ENCODE measurements around the gene PPP1CA.

The PPP1CA gene

GRCh38 chr11:67373648-67374570 lies 27.7 kb downstream of the PPP1CA start:
- Histone ChIP-seq H3K4me2 (ENCODE audit: low read length) (peak overlapping the region; percentile 99), H3K9me3 (ENCODE audit: insufficient read depth, low read length) (no peaks in the 10 kb centered on the region), H4K20me1 (ENCODE audit: insufficient read depth, low read length) (peaks cover 10% of the 10 kb centered on the region; the same call in 1 of the 2 replicates), H2AFZ (ENCODE audit: low read depth, low read length) (peak overlapping the region; percentile 30; the same call in 1 of the 2 replicates), H3K79me2 (ENCODE audit: low read length) (peaks cover 32% of the 10 kb centered on the region), H3K27me3 (ENCODE audit: low read depth, low read length) (peaks cover 18% of the 10 kb centered on the region), H3K4me1 (ENCODE audit: low read length) (peaks cover 29% of the 10 kb centered on the region), H3K4me3 (ENCODE audit: low read length) (peak overlapping the region; percentile 92), H3K9ac (ENCODE audit: low read length) (peak overlapping the region; percentile 97), H3K27ac (ENCODE audit: low read length) (peak overlapping the region; percentile 69), H3K36me3 (replicated peaks; ENCODE audit: low read depth, low read length) (no peaks in the 10 kb centered on the region)
- TF ChIP-seq EZH2phosphoT487 (IDR thresholded peaks at IDR 0.05; ENCODE audit: low read depth), result no peak
- TF ChIP-seq CTCF (IDR thresholded peaks at IDR 0.05; ENCODE audit: low read depth, low read length), result peak; percentile 89

- peak within 1 kb of the TSS; percentile 30; the same call in 1 of the 2 replicates for H2AFZ ChIP-seq (ENCODE audit: low read depth, low read length)
- H3K36me3 ChIP-seq (replicated peaks; ENCODE audit: low read depth, low read length), result no peaks in the 10 kb centered on the region
- H3K9ac ChIP-seq (ENCODE audit: low read length), result peak within 1 kb of the TSS; percentile 97
- H3K4me3 ChIP-seq (ENCODE audit: low read length), result peak within 1 kb of the TSS; percentile 92
- peaks cover 32% of the 10 kb centered on the region for H3K79me2 ChIP-seq (ENCODE audit: low read length)
- no peaks in the 10 kb centered on the region for H3K9me3 ChIP-seq (ENCODE audit: insufficient read depth, low read length)
- peaks cover 29% of the 10 kb centered on the region for H3K4me1 ChIP-seq (ENCODE audit: low read length)
- peak within 1 kb of the TSS; percentile 69 for H3K27ac ChIP-seq (ENCODE audit: low read length)
- H3K27me3 ChIP-seq (ENCODE audit: low read depth, low read length), result peaks cover 18% of the 10 kb centered on the region
- peaks cover 10% of the 10 kb centered on the region; the same call in 1 of the 2 replicates for H4K20me1 ChIP-seq (ENCODE audit: insufficient read depth, low read length)
- peak within 1 kb of the TSS; percentile 99 for H3K4me2 ChIP-seq (ENCODE audit: low read length)
- no peak for TF ChIP-seq EZH2phosphoT487 (IDR thresholded peaks at IDR 0.05; ENCODE audit: low read depth)
- TF ChIP-seq CTCF (IDR thresholded peaks at IDR 0.05; ENCODE audit: low read depth, low read length), result no peak
Measured at GRCh38 chr11:67372993-67373647, 28.5 kb downstream of the PPP1CA start, which contains the start of gene CLCF1. Gene CLCF1 (minus strand): TSS chr11:67373598. CDS start chr11:67373539, 59 bp downstream.

GRCh38 chr11:67372321-67372992 lies 29.2 kb downstream of the PPP1CA start:
- Histone ChIP-seq H3K79me2 (ENCODE audit: low read length) (peaks cover 32% of the 10 kb centered on the region), H3K9me3 (ENCODE audit: insufficient read depth, low read length) (no peaks in the 10 kb centered on the region), H3K36me3 (replicated peaks; ENCODE audit: low read depth, low read length) (no peaks in the 10 kb centered on the region), H4K20me1 (ENCODE audit: insufficient read depth, low read length) (peaks cover 10% of the 10 kb centered on the region; the same call in 1 of the 2 replicates), H3K27ac (ENCODE audit: low read length) (no peak overlapping the region; the same call in 1 of the 2 replicates), H3K4me1 (ENCODE audit: low read length) (peaks cover 29% of the 10 kb centered on the region), H3K4me3 (ENCODE audit: low read length) (peak overlapping the region; percentile 92), H2AFZ (ENCODE audit: low read depth, low read length) (no peak overlapping the region), H3K27me3 (ENCODE audit: low read depth, low read length) (peaks cover 18% of the 10 kb centered on the region), H3K9ac (ENCODE audit: low read length) (peak overlapping the region; percentile 97), H3K4me2 (ENCODE audit: low read length) (peak overlapping the region; percentile 99)
- TF ChIP-seq EZH2phosphoT487 (IDR thresholded peaks at IDR 0.05; ENCODE audit: low read depth) (no peak), CTCF (IDR thresholded peaks at IDR 0.05; ENCODE audit: low read depth, low read length) (no peak)

All from OCI-LY3 (cell line).